ENCODE results near the gene MED1.

The MED1 gene

DNA sequence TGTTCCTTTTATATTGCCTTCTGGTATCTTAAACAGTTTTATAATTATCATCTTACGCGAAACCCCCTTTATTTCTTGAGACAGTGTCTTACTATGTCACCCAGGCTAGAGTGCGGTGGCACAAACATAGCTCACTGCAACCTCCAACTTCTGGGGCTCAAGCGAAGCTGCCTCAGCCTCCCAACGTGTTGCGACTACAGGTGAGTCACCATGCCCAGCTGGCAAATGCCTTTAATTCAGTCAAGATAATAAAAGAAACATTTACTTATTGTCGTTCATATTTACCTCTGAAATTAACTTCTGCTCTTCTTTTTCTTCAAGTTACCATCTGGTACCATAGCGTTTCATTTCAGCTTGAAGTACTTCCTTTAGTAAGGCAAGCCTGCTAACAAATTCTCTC is 93.6 kb downstream of the MED1 start:
- no peak for ATAC-seq (ENCODE audit: low read depth)
- H3K27ac ChIP-seq (ENCODE audit: poor library complexity, severe bottlenecking): no peak overlapping the region
- TF ChIP-seq, protein P1, sequence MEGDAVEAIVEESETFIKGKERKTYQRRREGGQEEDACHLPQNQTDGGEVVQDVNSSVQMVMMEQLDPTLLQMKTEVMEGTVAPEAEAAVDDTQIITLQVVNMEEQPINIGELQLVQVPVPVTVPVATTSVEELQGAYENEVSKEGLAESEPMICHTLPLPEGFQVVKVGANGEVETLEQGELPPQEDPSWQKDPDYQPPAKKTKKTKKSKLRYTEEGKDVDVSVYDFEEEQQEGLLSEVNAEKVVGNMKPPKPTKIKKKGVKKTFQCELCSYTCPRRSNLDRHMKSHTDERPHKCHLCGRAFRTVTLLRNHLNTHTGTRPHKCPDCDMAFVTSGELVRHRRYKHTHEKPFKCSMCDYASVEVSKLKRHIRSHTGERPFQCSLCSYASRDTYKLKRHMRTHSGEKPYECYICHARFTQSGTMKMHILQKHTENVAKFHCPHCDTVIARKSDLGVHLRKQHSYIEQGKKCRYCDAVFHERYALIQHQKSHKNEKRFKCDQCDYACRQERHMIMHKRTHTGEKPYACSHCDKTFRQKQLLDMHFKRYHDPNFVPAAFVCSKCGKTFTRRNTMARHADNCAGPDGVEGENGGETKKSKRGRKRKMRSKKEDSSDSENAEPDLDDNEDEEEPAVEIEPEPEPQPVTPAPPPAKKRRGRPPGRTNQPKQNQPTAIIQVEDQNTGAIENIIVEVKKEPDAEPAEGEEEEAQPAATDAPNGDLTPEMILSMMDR (IDR thresholded peaks at IDR 0.05; ENCODE audit: poor library complexity, severe bottlenecking): no peak
- no peaks in the 10 kb centered on the region for H3K36me3 ChIP-seq (ENCODE audit: low read depth)
- no peaks in the 10 kb centered on the region for H3K4me1 ChIP-seq (ENCODE audit: insufficient read depth, poor library complexity, severe bottlenecking)
- DNase-seq (ENCODE audit: low spot score): no peak
- H3K9me3 ChIP-seq (ENCODE audit: severe bottlenecking): no peaks in the 10 kb centered on the region
- H3K4me3 ChIP-seq (ENCODE audit: severe bottlenecking): no peak overlapping the region
- H3K27me3 ChIP-seq (ENCODE audit: insufficient read depth, poor library complexity, severe bottlenecking): no peaks in the 10 kb centered on the region

Data from RWPE2 (cell line).